ENCODE data around the gene ADIPOR2. TPM values are rescaled to one million over a fixed set of nuclear protein-coding genes. Genes with fewer than 3 reads are reported as not detected.
"Not testable (repeated sequence)": the region's sequence is repeated elsewhere in the genome, so short reads cannot be mapped to it uniquely, and the experiment has no call there.

Gene ADIPOR2
- total RNA-seq, 2 experiments from 2014 or later, result 64.4 to 68.3 TPM

DNA sequence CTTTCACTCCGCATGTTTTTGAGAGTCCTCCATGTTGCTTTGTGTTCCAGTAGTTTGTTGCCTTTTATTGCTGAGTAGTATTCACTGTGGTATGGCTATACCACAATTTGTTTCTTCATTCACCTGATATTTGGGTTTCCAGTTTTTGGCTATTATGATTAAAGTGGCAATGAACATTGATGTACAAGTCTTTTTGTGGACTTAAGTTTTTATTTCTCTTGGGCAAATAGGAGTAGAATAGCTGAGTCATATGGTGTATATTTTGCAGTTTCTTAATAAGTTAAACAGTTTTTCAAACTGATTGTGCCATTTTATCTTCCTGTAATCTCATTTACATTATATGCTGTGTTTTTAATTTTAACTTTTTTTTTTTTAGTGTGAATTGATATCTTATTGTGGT is 16.2 kb downstream of the ADIPOR2 start:
- no peak for DNase-seq
- POLR2A ChIA-PET, result no interaction called here
- Mint-ChIP-seq H3K4me3 (no peak overlapping the region), H3K9me3 (ENCODE audit: insufficient read depth) (peaks cover 13% of the 10 kb centered on the region), H3K36me3 (ENCODE audit: low read depth) (peaks cover 50% of the 10 kb centered on the region), H3K27me3 (ENCODE audit: low read depth) (no peaks in the 10 kb centered on the region), H3K4me1 (ENCODE audit: low read depth) (peaks cover 27% of the 10 kb centered on the region), H3K27ac (no peak overlapping the region)
- CTCF ChIA-PET, result interaction anchor here (1.0 kb wide), 1 partner anchor 72 kb away, joined by 3 read pairs; no protein-coding TSS in a partner anchor
- no peak for ATAC-seq

DNA sequence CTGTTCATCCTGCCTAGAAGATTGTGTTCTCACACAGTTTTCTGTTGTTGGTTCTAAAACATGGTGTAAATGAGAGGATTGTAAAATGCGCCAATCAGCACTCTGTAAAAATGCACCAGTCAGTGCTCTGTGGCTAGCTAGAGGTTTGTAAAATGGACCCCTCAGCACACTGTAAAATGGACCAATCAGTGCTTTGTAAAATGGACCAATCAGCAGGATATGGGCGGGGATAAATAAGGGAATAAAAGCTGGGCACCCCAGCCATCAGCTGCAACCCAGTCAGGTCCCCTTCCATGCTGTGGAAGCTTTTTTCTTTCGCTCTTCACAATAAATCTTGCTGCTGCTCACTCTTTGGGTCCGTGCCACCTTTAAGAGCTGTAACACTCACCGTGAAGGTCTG is 19.1 kb downstream of the ADIPOR2 start:
- H3K27ac Mint-ChIP-seq; POLR2A ChIA-PET; ATAC-seq; H3K4me3 Mint-ChIP-seq; H3K27me3 Mint-ChIP-seq (ENCODE audit: low read depth); DNase-seq: not testable (repeated sequence)
- CTCF ChIA-PET, result interaction anchor here (0.7 kb wide), 1 partner anchor 68 kb away, joined by 4 read pairs; no protein-coding TSS in a partner anchor
- peaks cover 19% of the 10 kb centered on the region for H3K4me1 Mint-ChIP-seq (ENCODE audit: low read depth)
- peaks cover 23% of the 10 kb centered on the region for H3K9me3 Mint-ChIP-seq (ENCODE audit: insufficient read depth)
- peaks cover 66% of the 10 kb centered on the region for H3K36me3 Mint-ChIP-seq (ENCODE audit: low read depth)

DNA sequence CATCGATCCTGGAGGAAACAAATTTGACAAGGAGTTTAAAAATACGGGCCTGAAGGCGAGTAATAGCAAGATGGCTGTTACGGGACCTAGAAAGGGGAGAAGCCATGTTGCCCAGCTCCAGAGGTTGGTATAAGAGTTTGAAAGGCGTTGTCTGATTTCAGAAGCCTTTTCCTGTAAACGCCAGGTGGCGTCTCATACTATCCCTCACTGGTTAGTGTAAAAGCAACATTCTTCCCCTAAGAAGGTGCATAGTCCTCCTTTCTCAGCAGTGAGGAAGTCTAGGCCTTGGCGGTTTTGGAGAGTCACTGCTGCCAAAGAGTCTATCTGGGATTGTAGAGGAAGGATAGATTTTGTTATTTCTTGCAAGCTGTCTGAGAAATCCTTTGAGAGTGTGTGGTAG is 20.0 kb downstream of the ADIPOR2 start:
- POLR2A ChIA-PET; ATAC-seq; CTCF ChIA-PET; H3K27ac Mint-ChIP-seq; DNase-seq; H3K27me3 Mint-ChIP-seq (ENCODE audit: low read depth); H3K4me3 Mint-ChIP-seq: not testable (repeated sequence)
- Mint-ChIP-seq H3K9me3 (ENCODE audit: insufficient read depth) (peaks cover 23% of the 10 kb centered on the region), H3K4me1 (ENCODE audit: low read depth) (peaks cover 19% of the 10 kb centered on the region), H3K36me3 (ENCODE audit: low read depth) (peaks cover 72% of the 10 kb centered on the region)

DNA sequence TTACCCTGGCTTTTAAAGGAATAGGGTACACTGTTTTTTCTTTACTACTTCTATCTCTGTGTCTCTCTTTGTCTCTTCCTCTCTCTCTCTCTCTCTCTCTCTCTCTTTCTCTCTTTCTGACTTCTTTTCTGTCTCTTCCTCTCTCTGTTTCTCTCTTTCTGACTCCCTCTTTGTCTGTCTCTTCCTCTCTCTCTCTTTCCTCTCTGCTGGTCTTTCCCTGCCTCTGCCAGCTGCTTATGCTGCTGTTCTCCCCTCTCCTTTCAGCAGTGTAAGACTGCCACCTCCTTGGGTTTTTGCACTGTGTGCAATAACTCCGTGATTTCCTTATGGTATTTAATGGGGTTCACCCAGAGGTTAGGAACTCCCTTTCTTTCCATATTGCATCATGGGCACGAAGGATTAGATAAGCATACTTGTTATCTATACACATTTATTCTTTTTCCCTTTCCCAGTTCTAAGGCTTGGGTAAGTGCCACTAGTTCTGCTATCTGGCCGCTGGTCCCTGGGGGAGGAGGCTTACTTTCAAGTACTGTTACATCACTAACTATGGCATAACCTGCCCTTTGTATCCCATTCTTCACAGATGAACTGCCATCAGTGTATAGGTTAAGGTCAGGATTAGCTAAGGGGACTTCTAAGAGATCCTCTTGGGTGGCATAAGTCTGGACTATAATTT is 20.8 kb downstream of the ADIPOR2 start:
- Mint-ChIP-seq H3K4me1 (ENCODE audit: low read depth) (peaks cover 20% of the 10 kb centered on the region), H3K36me3 (ENCODE audit: low read depth) (peaks cover 76% of the 10 kb centered on the region), H3K9me3 (ENCODE audit: insufficient read depth) (peaks cover 23% of the 10 kb centered on the region)
- H3K27me3 Mint-ChIP-seq (ENCODE audit: low read depth); POLR2A ChIA-PET; H3K27ac Mint-ChIP-seq; CTCF ChIA-PET; DNase-seq; H3K4me3 Mint-ChIP-seq; ATAC-seq: not testable (repeated sequence)

DNA sequence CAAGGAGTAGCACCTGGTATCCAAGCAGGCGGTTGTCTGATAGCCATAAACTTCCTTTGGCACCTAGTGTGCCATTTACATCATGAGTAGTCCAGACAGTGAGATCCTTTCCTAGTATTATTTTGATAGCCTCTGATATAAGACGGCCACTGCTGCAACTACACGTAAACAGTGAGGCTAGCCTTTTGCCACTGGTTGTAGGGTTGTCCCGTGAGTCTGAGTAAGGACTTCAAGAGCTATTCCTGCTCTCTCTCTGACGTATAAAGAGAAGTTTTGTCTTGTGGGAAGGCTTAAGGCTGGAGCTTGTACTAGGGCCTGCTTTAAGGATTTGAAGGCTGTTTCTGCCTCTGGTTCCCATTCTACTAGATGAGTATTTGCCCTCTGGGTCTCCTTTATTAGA is 21.4 kb downstream of the ADIPOR2 start:
- peaks cover 23% of the 10 kb centered on the region for H3K9me3 Mint-ChIP-seq (ENCODE audit: insufficient read depth)
- H3K27ac Mint-ChIP-seq; H3K4me3 Mint-ChIP-seq; DNase-seq; H3K27me3 Mint-ChIP-seq (ENCODE audit: low read depth); ATAC-seq; CTCF ChIA-PET: not testable (repeated sequence)
- POLR2A ChIA-PET, result interaction anchor here (1.2 kb wide), 1 partner anchor 24 kb away, joined by 3 read pairs; no protein-coding TSS in a partner anchor
- H3K36me3 Mint-ChIP-seq (ENCODE audit: low read depth), result peaks cover 76% of the 10 kb centered on the region
- H3K4me1 Mint-ChIP-seq (ENCODE audit: low read depth), result peaks cover 19% of the 10 kb centered on the region

DNA sequence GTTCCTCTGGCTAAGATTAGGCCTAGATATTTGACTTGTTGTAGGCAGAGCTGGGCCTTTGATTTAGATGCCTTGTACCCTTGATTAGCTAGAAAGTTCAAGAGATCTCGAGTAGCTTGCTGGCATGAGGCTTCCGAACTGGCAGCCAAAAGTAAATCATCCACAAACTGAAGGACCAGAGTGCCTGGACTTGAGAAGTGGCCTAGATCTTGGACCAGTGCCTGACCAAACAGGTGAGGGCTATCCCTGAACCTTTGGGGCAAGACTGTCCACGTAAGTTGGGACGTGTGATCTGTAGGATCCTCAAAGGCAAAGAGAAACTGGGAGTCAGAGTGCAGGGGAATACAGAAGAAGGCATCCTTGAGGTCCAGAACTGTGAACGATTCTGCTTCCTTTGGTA is 22.0 kb downstream of the ADIPOR2 start:
- H3K4me3 Mint-ChIP-seq; CTCF ChIA-PET; H3K27ac Mint-ChIP-seq; DNase-seq; ATAC-seq; H3K27me3 Mint-ChIP-seq (ENCODE audit: low read depth): not testable (repeated sequence)
- peaks cover 23% of the 10 kb centered on the region for H3K9me3 Mint-ChIP-seq (ENCODE audit: insufficient read depth)
- peaks cover 19% of the 10 kb centered on the region for H3K4me1 Mint-ChIP-seq (ENCODE audit: low read depth)
- POLR2A ChIA-PET, result interaction anchor here (1.2 kb wide), 1 partner anchor 25 kb away, joined by 3 read pairs; no protein-coding TSS in a partner anchor
- H3K36me3 Mint-ChIP-seq (ENCODE audit: low read depth), result peaks cover 76% of the 10 kb centered on the region

DNA sequence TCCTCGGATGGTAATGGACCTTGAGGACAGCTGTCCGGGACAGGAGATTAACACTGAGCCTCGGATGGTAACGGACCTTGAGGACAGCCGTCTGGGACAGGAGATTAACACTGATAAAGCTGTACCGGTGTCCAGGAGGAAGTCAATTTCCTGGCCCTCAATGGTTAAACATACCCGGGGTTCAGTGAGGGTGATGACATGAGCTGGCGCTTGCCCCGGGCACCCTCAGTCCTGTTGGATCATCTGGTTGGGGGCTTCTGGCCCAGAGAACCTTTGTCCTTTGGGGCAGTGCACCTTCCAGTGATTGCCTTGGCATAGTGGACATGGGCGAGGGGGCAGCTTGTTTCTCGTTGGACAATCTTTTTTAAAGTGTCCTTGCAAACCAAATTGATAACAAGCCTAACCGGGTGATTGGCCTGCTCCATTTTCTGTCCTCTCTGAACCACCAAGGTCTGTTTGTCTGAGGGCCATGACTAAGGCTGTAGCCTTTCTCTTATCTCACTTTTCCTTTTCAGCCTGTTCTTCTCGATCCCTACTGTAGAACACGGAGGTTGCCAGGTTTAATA is 23.0 kb downstream of the ADIPOR2 start:
- CTCF ChIA-PET; H3K27me3 Mint-ChIP-seq (ENCODE audit: low read depth); DNase-seq; H3K4me3 Mint-ChIP-seq; H3K27ac Mint-ChIP-seq; ATAC-seq: not testable (repeated sequence)
- Mint-ChIP-seq H3K9me3 (ENCODE audit: insufficient read depth) (peaks cover 22% of the 10 kb centered on the region), H3K4me1 (ENCODE audit: low read depth) (peaks cover 19% of the 10 kb centered on the region), H3K36me3 (ENCODE audit: low read depth) (peaks cover 71% of the 10 kb centered on the region)
- POLR2A ChIA-PET, result interaction anchor here (1.2 kb wide), 1 partner anchor 26 kb away, joined by 3 read pairs; no protein-coding TSS in a partner anchor

DNA sequence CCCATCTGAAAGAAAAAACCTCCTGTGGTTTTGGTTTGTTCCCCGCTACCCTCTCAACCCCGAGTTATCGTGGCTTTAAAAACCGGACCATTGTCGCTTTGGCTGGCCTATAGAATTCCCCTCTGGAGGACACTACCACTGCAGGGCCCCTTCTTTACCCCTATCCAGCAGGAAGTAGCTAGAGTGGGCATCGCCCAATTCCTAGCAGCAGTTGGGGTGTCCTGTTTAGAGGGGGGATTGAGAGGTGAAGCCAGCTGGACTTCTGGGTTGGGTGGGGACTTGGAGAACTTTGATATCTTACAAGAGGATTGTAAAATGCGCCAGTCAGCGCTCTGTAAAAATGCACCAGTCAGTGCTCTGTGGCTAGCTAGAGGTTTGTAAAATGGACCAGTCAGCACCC is 24.6 kb downstream of the ADIPOR2 start:
- ATAC-seq; CTCF ChIA-PET; DNase-seq; H3K4me3 Mint-ChIP-seq; H3K27me3 Mint-ChIP-seq (ENCODE audit: low read depth); H3K27ac Mint-ChIP-seq: not testable (repeated sequence)
- H3K36me3 Mint-ChIP-seq (ENCODE audit: low read depth), result peaks cover 60% of the 10 kb centered on the region
- peaks cover 19% of the 10 kb centered on the region for H3K4me1 Mint-ChIP-seq (ENCODE audit: low read depth)
- peaks cover 15% of the 10 kb centered on the region for H3K9me3 Mint-ChIP-seq (ENCODE audit: insufficient read depth)
- POLR2A ChIA-PET, result interaction anchor here (0.6 kb wide), 1 partner anchor 61 kb away, joined by 3 read pairs; no protein-coding TSS in a partner anchor

DNA sequence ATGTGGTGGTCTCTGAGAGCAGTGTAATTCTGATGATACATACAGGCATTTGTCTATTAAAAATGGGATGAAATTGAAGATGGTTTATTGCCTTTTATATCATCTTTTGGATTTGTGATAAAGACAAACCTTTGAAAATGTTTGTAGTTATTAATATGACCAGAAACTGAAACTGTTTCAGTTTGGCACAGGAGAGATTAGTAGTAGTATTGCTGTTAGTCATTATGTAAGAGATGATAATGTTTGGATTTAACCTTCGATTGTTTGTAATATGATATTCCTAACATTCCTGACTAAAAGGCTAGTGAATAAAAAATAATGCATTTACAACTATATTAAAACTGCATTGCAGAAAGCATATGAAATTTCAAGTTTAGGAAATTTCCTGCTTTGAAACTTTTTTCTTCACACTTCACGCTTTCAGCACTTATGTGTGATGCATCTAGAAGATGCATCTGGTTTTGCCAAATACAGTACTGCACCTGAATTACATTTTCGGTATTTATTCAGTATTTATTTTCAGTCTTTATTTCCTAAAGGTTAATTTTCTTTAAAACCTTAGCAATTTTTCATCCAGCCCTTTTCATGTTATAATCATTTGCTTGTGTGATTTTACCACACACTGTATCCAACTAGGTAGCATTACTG is 25.5 kb downstream of the ADIPOR2 start:
- Mint-ChIP-seq H3K27me3 (ENCODE audit: low read depth) (no peaks in the 10 kb centered on the region), H3K36me3 (ENCODE audit: low read depth) (peaks cover 53% of the 10 kb centered on the region), H3K27ac (no peak overlapping the region), H3K4me1 (ENCODE audit: low read depth) (peaks cover 17% of the 10 kb centered on the region), H3K4me3 (no peak overlapping the region), H3K9me3 (ENCODE audit: insufficient read depth) (peaks cover 15% of the 10 kb centered on the region)
- ChIA-PET CTCF (interaction anchor here (0.7 kb wide), 1 partner anchor 81 kb away, joined by 3 read pairs; no protein-coding TSS in a partner anchor), POLR2A (no interaction called here)
- DNase-seq (no peak), ATAC-seq (no peak)

DNA sequence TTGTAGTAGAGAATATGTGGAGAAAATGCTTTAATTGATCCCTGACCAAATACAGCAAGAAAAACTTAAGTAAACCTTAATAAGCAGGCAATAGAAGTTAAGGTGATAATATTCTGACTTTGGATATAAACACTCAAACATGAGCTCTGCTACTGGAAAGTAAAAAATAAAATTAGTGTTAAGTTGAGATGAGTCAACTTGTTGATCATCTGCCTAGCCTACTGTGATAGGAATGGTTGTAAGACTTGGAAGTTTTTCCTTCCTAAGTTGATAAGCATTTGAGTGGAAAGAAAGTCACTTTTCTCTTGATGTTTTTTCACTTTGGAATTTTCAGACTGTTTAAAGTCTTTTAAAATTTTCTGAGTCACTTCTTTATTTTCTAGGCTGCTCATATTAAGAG is 26.0 kb downstream of the ADIPOR2 start:
- CTCF ChIA-PET, result interaction anchor here (0.7 to 1.5 kb wide), 2 partner anchors 71 to 82 kb away, joined by 3 read pairs; no protein-coding TSS in a partner anchor
- Mint-ChIP-seq H3K27ac (no peak overlapping the region), H3K4me3 (no peak overlapping the region), H3K9me3 (ENCODE audit: insufficient read depth) (peaks cover 11% of the 10 kb centered on the region), H3K27me3 (ENCODE audit: low read depth) (no peaks in the 10 kb centered on the region), H3K36me3 (ENCODE audit: low read depth) (peaks cover 50% of the 10 kb centered on the region), H3K4me1 (ENCODE audit: low read depth) (peaks cover 17% of the 10 kb centered on the region)
- no peak for ATAC-seq
- no peak for DNase-seq
- POLR2A ChIA-PET, result no interaction called here

DNA sequence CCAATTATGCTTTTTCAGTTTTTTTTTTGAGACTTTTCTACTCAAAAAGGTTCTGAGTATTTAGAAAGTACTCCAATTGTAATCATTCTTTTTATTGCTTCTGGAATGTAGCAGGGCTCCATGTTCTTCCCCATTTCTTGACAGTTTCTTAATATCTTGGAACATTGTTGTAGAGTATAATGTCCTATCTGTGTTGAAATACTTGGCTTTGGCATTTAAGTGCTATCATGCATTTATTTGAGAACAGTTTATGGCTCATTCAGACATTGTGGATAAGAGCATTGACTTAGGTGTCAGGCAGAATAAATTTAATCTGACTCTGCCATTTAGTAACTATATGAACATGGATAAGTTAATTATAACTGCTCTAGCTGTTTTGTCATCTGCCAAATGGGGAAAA is 28.3 kb downstream of the ADIPOR2 start:
- H3K4me3 Mint-ChIP-seq, result no peak overlapping the region
- no peak for DNase-seq
- H3K36me3 Mint-ChIP-seq (ENCODE audit: low read depth), result peaks cover 32% of the 10 kb centered on the region
- CTCF ChIA-PET, result no interaction called here
- POLR2A ChIA-PET, result no interaction called here
- no peaks in the 10 kb centered on the region for H3K27me3 Mint-ChIP-seq (ENCODE audit: low read depth)
- H3K4me1 Mint-ChIP-seq (ENCODE audit: low read depth), result peaks cover 17% of the 10 kb centered on the region
- ATAC-seq, result no peak
- H3K9me3 Mint-ChIP-seq (ENCODE audit: insufficient read depth), result peaks cover 8% of the 10 kb centered on the region
- H3K27ac Mint-ChIP-seq, result no peak overlapping the region

DNA sequence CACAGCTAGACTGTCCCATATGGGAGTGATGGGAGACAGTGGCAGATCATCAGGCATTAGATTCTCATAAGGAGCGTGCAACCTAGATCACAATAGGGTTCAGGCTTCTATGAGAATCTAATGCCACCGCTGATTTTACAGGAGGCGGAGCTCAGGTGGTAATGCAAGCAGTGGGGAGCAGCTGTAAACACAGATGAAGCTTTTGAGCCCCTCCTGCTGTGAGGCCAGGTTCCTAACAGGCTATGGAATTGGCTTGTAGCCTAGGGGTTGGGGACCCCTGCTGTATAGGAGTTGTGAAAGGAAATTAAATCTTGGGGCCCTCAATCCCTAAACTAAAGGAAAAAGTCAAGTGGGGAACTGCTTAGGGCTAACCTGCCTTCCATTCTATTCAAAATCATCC is 29.6 kb downstream of the ADIPOR2 start:
- Mint-ChIP-seq H3K9me3 (ENCODE audit: insufficient read depth) (no peaks in the 10 kb centered on the region), H3K4me3 (no peak overlapping the region), H3K27ac (no peak overlapping the region), H3K27me3 (ENCODE audit: low read depth) (no peaks in the 10 kb centered on the region), H3K36me3 (ENCODE audit: low read depth) (peaks cover 23% of the 10 kb centered on the region), H3K4me1 (ENCODE audit: low read depth) (peaks cover 11% of the 10 kb centered on the region)
- ATAC-seq, result no peak
- POLR2A ChIA-PET, result no interaction called here
- DNase-seq, result no peak
- CTCF ChIA-PET, result no interaction called here

Measured in activated CD8-positive, alpha-beta T cell treated with anti-CD3 and anti-CD28 coated beads, Interleukin-2, amount 10 ng/mL, durations not matched to agents 7 days and 5 days (primary cell).